GM18519 (cell line): ENCODE results near the gene TAOK3.
"Not testable (repeated sequence)": the region's sequence is repeated elsewhere in the genome, so short reads cannot be mapped to it uniquely, and the experiment has no call there.

Source experiments
- ATAC-seq: cut with Tn5 transposase; IDR thresholded peaks from one replicate; pipeline ENCODE4 v1.9.1; 2021; ENCODE audit warnings: mild to moderate bottlenecking, moderate library complexity; ENCODE audit not compliant: unreplicated experiment, low FRiP score

TAOK3 gene

GRCh38 chr12:118307069-118307954, 65.4 kb downstream of the TAOK3 start:
- ATAC-seq: no peak

- no peak for ATAC-seq
These were observed 68.6 kb downstream of the TAOK3 start for GRCh38 chr12:118304093-118304492.

- no peak for ATAC-seq
These were observed 70.7 kb downstream of the TAOK3 start for GRCh38 chr12:118302053-118302452.

- ATAC-seq: no peak
These were observed 72.8 kb downstream of the TAOK3 start for GRCh38 chr12:118299791-118300460.

- no peak for ATAC-seq
These were observed 75.4 kb downstream of the TAOK3 start for GRCh38 chr12:118297284-118297683.

- ATAC-seq: no peak
These were observed 79.9 kb downstream of the TAOK3 start for GRCh38 chr12:118292836-118293235.

- no peak for ATAC-seq
These were observed 82.6 kb downstream of the TAOK3 start for GRCh38 chr12:118290130-118290529.

- no peak for ATAC-seq
These were observed 84.5 kb downstream of the TAOK3 start for GRCh38 chr12:118288174-118288573.

GRCh38 chr12:118287728-118288127, 85.0 kb downstream of the TAOK3 start:
- no peak for ATAC-seq

GRCh38 chr12:118282767-118283166, 89.9 kb downstream of the TAOK3 start:
- no peak for ATAC-seq

GRCh38 chr12:118278288-118278687, 94.4 kb downstream of the TAOK3 start:
- not testable (repeated sequence) for ATAC-seq

GRCh38 chr12:118274066-118274465, 98.6 kb downstream of the TAOK3 start:
- no peak for ATAC-seq

GRCh38 chr12:118271770-118272417, 100.8 kb downstream of the TAOK3 start:
- ATAC-seq: no peak

- no peak for ATAC-seq
These were observed 101.5 kb downstream of the TAOK3 start for GRCh38 chr12:118271183-118271582.

GRCh38 chr12:118269806-118270205, 102.9 kb downstream of the TAOK3 start:
- no peak for ATAC-seq

- no peak for ATAC-seq
These were observed 113.6 kb downstream of the TAOK3 start for GRCh38 chr12:118259079-118259478.

- no peak for ATAC-seq
These were observed 116.4 kb downstream of the TAOK3 start for GRCh38 chr12:118256352-118256751.

GRCh38 chr12:118249547-118249946, 123.2 kb downstream of the TAOK3 start:
- ATAC-seq: no peak

GRCh38 chr12:118245886-118246285, 126.8 kb downstream of the TAOK3 start:
- not testable (repeated sequence) for ATAC-seq

GRCh38 chr12:118238888-118239287, 133.8 kb downstream of the TAOK3 start:
- no peak for ATAC-seq

GRCh38 chr12:118237908-118238307, 134.8 kb downstream of the TAOK3 start:
- ATAC-seq: no peak
